ENCODE results near the gene MUSTN1.

The MUSTN1 gene

GRCh38 chr3:52854013-52854412, 19.2 kb upstream of the MUSTN1 start:
- DNase-seq (ENCODE audit: low read depth in 2 of 2, low spot score in 1 of 2), result no peak

- DNase-seq (ENCODE audit: low read depth in 2 of 2, low spot score in 1 of 2), result no peak
Measured at GRCh38 chr3:52852419-52852818, 17.6 kb upstream of the MUSTN1 start.

GRCh38 chr3:52851348-52851747, 16.5 kb upstream of the MUSTN1 start:
- DNase-seq (ENCODE audit: low read depth in 2 of 2, low spot score in 1 of 2), result no peak

GRCh38 chr3:52849656-52850055, 14.8 kb upstream of the MUSTN1 start:
- no peak for DNase-seq (ENCODE audit: low read depth in 2 of 2, low spot score in 1 of 2)

- no peak for DNase-seq (ENCODE audit: low read depth in 2 of 2, low spot score in 1 of 2)
Measured at GRCh38 chr3:52848617-52849016, 13.8 kb upstream of the MUSTN1 start.

GRCh38 chr3:52847726-52848125, 12.9 kb upstream of the MUSTN1 start:
- DNase-seq (ENCODE audit: low read depth in 2 of 2, low spot score in 1 of 2), result no peak

GRCh38 chr3:52847241-52847640, 12.4 kb upstream of the MUSTN1 start:
- no peak for DNase-seq (ENCODE audit: low read depth in 2 of 2, low spot score in 1 of 2)

GRCh38 chr3:52846432-52846965, 11.7 kb upstream of the MUSTN1 start:
- no peak for DNase-seq (ENCODE audit: low read depth in 2 of 2, low spot score in 1 of 2)

GRCh38 chr3:52845691-52846431, 11.0 kb upstream of the MUSTN1 start:
- no peak for DNase-seq (ENCODE audit: low read depth in 2 of 2, low spot score in 1 of 2)

GRCh38 chr3:52845157-52845556, 10.3 kb upstream of the MUSTN1 start:
- no peak for DNase-seq (ENCODE audit: low read depth in 2 of 2, low spot score in 1 of 2)

GRCh38 chr3:52844290-52844975, 9.6 kb upstream of the MUSTN1 start:
- no peak for DNase-seq (ENCODE audit: low read depth in 2 of 2, low spot score in 1 of 2)

- no peak for DNase-seq (ENCODE audit: low read depth in 2 of 2, low spot score in 1 of 2)
Measured at GRCh38 chr3:52843881-52844280, 9.1 kb upstream of the MUSTN1 start.

GRCh38 chr3:52843108-52843865, 8.5 kb upstream of the MUSTN1 start:
- no peak for DNase-seq (ENCODE audit: low read depth in 2 of 2, low spot score in 1 of 2)

GRCh38 chr3:52842424-52842823, 7.6 kb upstream of the MUSTN1 start:
- DNase-seq (ENCODE audit: low read depth in 2 of 2, low spot score in 1 of 2), result no peak

- DNase-seq (ENCODE audit: low read depth in 2 of 2, low spot score in 1 of 2), result no peak
Measured at GRCh38 chr3:52841981-52842340, 7.1 kb upstream of the MUSTN1 start.

GRCh38 chr3:52841211-52841980, 6.6 kb upstream of the MUSTN1 start:
- no peak for DNase-seq (ENCODE audit: low read depth in 2 of 2, low spot score in 1 of 2)

- DNase-seq (ENCODE audit: low read depth in 2 of 2, low spot score in 1 of 2), result no peak
Measured at GRCh38 chr3:52839892-52840545, 5.2 kb upstream of the MUSTN1 start.

- no peak for DNase-seq (ENCODE audit: low read depth in 2 of 2, low spot score in 1 of 2)
Measured at GRCh38 chr3:52839268-52839575, 4.4 kb upstream of the MUSTN1 start.

- DNase-seq (ENCODE audit: low read depth in 2 of 2, low spot score in 1 of 2), result peak in 1 of 2 donors; percentile 9
Measured at GRCh38 chr3:52838561-52839267, 3.9 kb upstream of the MUSTN1 start.

GRCh38 chr3:52836986-52837385, 2.2 kb upstream of the MUSTN1 start:
- DNase-seq (ENCODE audit: low read depth in 2 of 2, low spot score in 1 of 2), result no peak
